PC-3 (cell line): ENCODE data around the gene MRPL1. TPM values are rescaled to one million over a fixed set of nuclear protein-coding genes. Genes with fewer than 3 reads are reported as not detected.
"Not testable (repeated sequence)": the region's sequence is repeated elsewhere in the genome, so short reads cannot be mapped to it uniquely, and the experiment has no call there.

Experiments used
- ATAC-seq: fragments of 200-7000 bp; cut with Tn5 transposase; 2 replicates; pipeline ENCODE4 v1.9.1; 2020; ENCODE audit warnings: mild to moderate bottlenecking, moderate library complexity
- BruUV-seq: library from RNA; stranded (reverse); fragments of 400-500 nt; replicated peaks from 2 replicates; lab custom pipeline; 2021; lab: Mats Ljungman, UMichigan
- CTCF ChIA-PET: fragments of 300-600 bp; sonication (Branson Sonifier 250); formaldehyde crosslinking; loops from one replicate; lab custom pipeline; 2022; ENCODE audit warnings: antibody characterized with exemption; lab: Charles Lee
- POLR2A ChIA-PET: fragments of 300-600 bp; sonication (Branson Sonifier 250); formaldehyde crosslinking; loops from one replicate; lab custom pipeline; 2022; ENCODE audit warnings: antibody characterized with exemption; ENCODE audit not compliant: unreplicated experiment; lab: Charles Lee
- DNase-seq: peaks from one replicate; pipeline ENCODE4 v3.0.0-alpha.2; 2015
- H2AFZ ChIP-seq: fragments of 300-600 bp; sonication (generic); 2 replicates; pipeline ENCODE4 v1.6.0; 2016; ENCODE audit warnings: antibody characterized with exemption, low read length
- H3F3A ChIP-seq: fragments of 300-600 bp; sonication (generic); one replicate; pipeline ENCODE4 v1.6.0; 2017; ENCODE audit warnings: antibody characterized with exemption, low read length, control low read depth, mild to moderate bottlenecking; ENCODE audit not compliant: unreplicated experiment
- H3K27ac ChIP-seq: fragments of 300-600 bp; sonication (generic); 2 replicates; pipeline ENCODE4 v1.5.1; 2016; ENCODE audit warnings: mild to moderate bottlenecking, low read length
- H3K27me3 ChIP-seq: fragments of 300-600 bp; sonication (generic); 2 replicates; pipeline ENCODE4 v1.6.1; 2016; ENCODE audit warnings: low read length, mixed read lengths
- H3K36me3 ChIP-seq: fragments of 300-600 bp; sonication (generic); 2 replicates; pipeline ENCODE4 v1.6.1; 2016; ENCODE audit warnings: low read depth, mixed run types, low read length, mixed read lengths
- H3K4me1 ChIP-seq: fragments of 300-600 bp; sonication (generic); 2 replicates; pipeline ENCODE4 v1.5.1; 2016; ENCODE audit warnings: low read length; ENCODE audit not compliant: insufficient read depth
- H3K4me2 ChIP-seq: fragments of 300-600 bp; sonication (generic); 2 replicates; pipeline ENCODE4 v1.6.0; 2016; ENCODE audit warnings: low read length
- H3K4me3 ChIP-seq: fragments of 300-600 bp; sonication (generic); 2 replicates; pipeline ENCODE4 v1.5.1; 2016; ENCODE audit warnings: mild to moderate bottlenecking, low read length, mixed read lengths
- H3K79me2 ChIP-seq: fragments of 300-600 bp; sonication (generic); 2 replicates; pipeline ENCODE4 v1.6.1; 2017; ENCODE audit warnings: low read length, mixed read lengths
- H3K9ac ChIP-seq: fragments of 300-600 bp; sonication (generic); 2 replicates; pipeline ENCODE4 v1.6.0; 2016; ENCODE audit warnings: mild to moderate bottlenecking, low read length
- H3K9me2 ChIP-seq: fragments of 300-600 bp; sonication (generic); replicated peaks from 2 replicates; pipeline ENCODE4 v1.6.1; 2016; ENCODE audit warnings: mixed run types, low read length, mixed read lengths
- H3K9me3 ChIP-seq: fragments of 300-600 bp; sonication (generic); 2 replicates; pipeline ENCODE4 v1.6.1; 2016; ENCODE audit warnings: low read length, mixed read lengths
- H4K20me1 ChIP-seq: fragments of 300-600 bp; sonication (generic); 2 replicates; pipeline ENCODE4 v1.6.1; 2016; ENCODE audit warnings: low read length, mixed read lengths
- CTCF ChIP-seq: fragments of 300-600 bp; sonication (generic); conservative IDR thresholded peaks from 2 replicates; pipeline ENCODE4 v1.5.1; 2017; ENCODE audit warnings: antibody characterized with exemption, low read depth, mild to moderate bottlenecking, low read length
- EZH2 ChIP-seq: fragments of 300-600 bp; sonication (generic); IDR thresholded peaks from one replicate; pipeline ENCODE4 v1.6.1; 2017; ENCODE audit warnings: antibody characterized with exemption, mild to moderate bottlenecking, low read length; ENCODE audit not compliant: unreplicated experiment
- EZH2phosphoT487 ChIP-seq: fragments of 300-600 bp; sonication (generic); IDR thresholded peaks from 2 replicates; pipeline ENCODE4 v1.6.1; 2018; ENCODE audit warnings: mild to moderate bottlenecking, antibody characterized with exemption, low read length, borderline replicate concordance
- intact Hi-C: fragments of 100-400 bp; cut with micrococcal nuclease; formaldehyde crosslinking; loops from 2 replicates; pipeline ENCODE4 v1.9.0; 2023
- total RNA-seq: library from RNA; depleted of rRNA; stranded (reverse); fragments of >200 nt; gene quantifications from 2 replicates; pipeline ENCODE4 v1.2.3, GENCODE V29; 2014

Gene MRPL1
- total RNA-seq, 1 experiment from 2014 or later, result 23.0 TPM

GRCh38 chr4:77963004-77963403 is 100.4 kb downstream of the MRPL1 start:
- TF ChIP-seq EZH2phosphoT487 (no peak), EZH2 (no peak), CTCF (no peak)
- H3K36me3 ChIP-seq, result no peaks in the 10 kb centered on the region
- no peaks in the 10 kb centered on the region for H3K4me1 ChIP-seq
- no peak overlapping the region for H3K9ac ChIP-seq
- H3K9me2 ChIP-seq, result no peaks in the 10 kb centered on the region
- no peaks in the 10 kb centered on the region for H3K79me2 ChIP-seq
- H3K27ac ChIP-seq, result no peak overlapping the region
- H3K27me3 ChIP-seq, result no peaks in the 10 kb centered on the region
- CTCF ChIA-PET, result no interaction called here
- H3F3A ChIP-seq, result no peaks in the 10 kb centered on the region
- BruUV-seq, result no TSS peak
- H3K4me2 ChIP-seq, result no peak overlapping the region
- no peak for DNase-seq
- ATAC-seq, result no peak
- no peak overlapping the region for H2AFZ ChIP-seq
- H3K9me3 ChIP-seq, result no peaks in the 10 kb centered on the region
- intact Hi-C loops, result no loop called here
- no peak overlapping the region for H3K4me3 ChIP-seq
- POLR2A ChIA-PET, result no interaction called here
- H4K20me1 ChIP-seq, result no peaks in the 10 kb centered on the region

- H3F3A ChIP-seq, POLR2A ChIA-PET, BruUV-seq, H3K36me3 ChIP-seq, H3K27ac ChIP-seq, H3K4me3 ChIP-seq, H4K20me1 ChIP-seq, H3K4me2 ChIP-seq, H3K27me3 ChIP-seq, H3K79me2 ChIP-seq, intact Hi-C loops, CTCF ChIA-PET, H2AFZ ChIP-seq, H3K9me2 ChIP-seq, DNase-seq, ATAC-seq, H3K4me1 ChIP-seq, H3K9ac ChIP-seq, H3K9me3 ChIP-seq: not testable (repeated sequence)
These were observed 111.0 kb downstream of the MRPL1 start for GRCh38 chr4:77973657-77974056.

GRCh38 chr4:77982900-77983540 is 120.4 kb downstream of the MRPL1 start:
- ATAC-seq, intact Hi-C loops, H3K9me2 ChIP-seq, BruUV-seq, CTCF ChIA-PET, DNase-seq, H4K20me1 ChIP-seq, H2AFZ ChIP-seq, H3K9ac ChIP-seq, H3K4me2 ChIP-seq, H3K27me3 ChIP-seq, POLR2A ChIA-PET, H3K79me2 ChIP-seq, H3K27ac ChIP-seq, H3K36me3 ChIP-seq, H3K4me1 ChIP-seq, H3F3A ChIP-seq, H3K9me3 ChIP-seq, H3K4me3 ChIP-seq: not testable (repeated sequence)

- POLR2A ChIA-PET, H3K4me1 ChIP-seq, H3K79me2 ChIP-seq, ATAC-seq, H3K9me3 ChIP-seq, H2AFZ ChIP-seq, BruUV-seq, H3K9me2 ChIP-seq, H3K4me3 ChIP-seq, H3K4me2 ChIP-seq, H3K9ac ChIP-seq, DNase-seq, H3K36me3 ChIP-seq, H3K27me3 ChIP-seq, H3F3A ChIP-seq, intact Hi-C loops, CTCF ChIA-PET, H3K27ac ChIP-seq, H4K20me1 ChIP-seq: not testable (repeated sequence)
These were observed 121.1 kb downstream of the MRPL1 start for GRCh38 chr4:77983612-77984311.
